DOHH2 (cell line): ENCODE measurements around the gene OR51A2.

Experiments used
- H3F3A ChIP-seq: fragments of 200-600 bp; sonication (generic), shearing (Covaris generic); 2 replicates; pipeline ENCODE4 v1.6.0; 2016; ENCODE audit warnings: antibody characterized with exemption, mild to moderate bottlenecking; ENCODE audit not compliant: control insufficient read depth, insufficient read depth
- H3K27ac ChIP-seq: fragments of 200-600 bp; sonication (generic); 2 replicates; pipeline ENCODE4 v1.5.1; 2014; ENCODE audit warnings: low read depth, mild to moderate bottlenecking, low read length, moderate library complexity
- H3K27me3 ChIP-seq: fragments of 200-600 bp; sonication (generic); 2 replicates; pipeline ENCODE4 v1.6.1; 2014; ENCODE audit warnings: mild to moderate bottlenecking, low read length, mixed read lengths; ENCODE audit not compliant: control insufficient read depth
- H3K36me3 ChIP-seq: fragments of 200-600 bp; sonication (generic); 2 replicates; pipeline ENCODE4 v1.6.1; 2014; ENCODE audit warnings: mild to moderate bottlenecking, low read length, moderate library complexity, mixed read lengths; ENCODE audit not compliant: control insufficient read depth
- H3K4me1 ChIP-seq: fragments of 200-600 bp; sonication (generic); 2 replicates; pipeline ENCODE4 v1.6.1; 2014; ENCODE audit warnings: mild to moderate bottlenecking, low read length, mixed read lengths; ENCODE audit not compliant: control insufficient read depth
- H3K4me2 ChIP-seq: fragments of 200-600 bp; sonication (generic); 2 replicates; pipeline ENCODE4 v1.6.0; 2014; ENCODE audit warnings: mild to moderate bottlenecking, low read length, moderate library complexity
- H3K4me3 ChIP-seq: fragments of 200-600 bp; sonication (generic); 2 replicates; pipeline ENCODE4 v1.5.1; 2014; ENCODE audit warnings: mild to moderate bottlenecking, low read length, mixed read lengths
- H3K79me2 ChIP-seq: fragments of 200-600 bp; sonication (generic); 2 replicates; pipeline ENCODE4 v1.6.1; 2014; ENCODE audit warnings: mild to moderate bottlenecking, low read length, mixed read lengths; ENCODE audit not compliant: control insufficient read depth
- H3K9me2 ChIP-seq: fragments of 200-600 bp; sonication (generic); replicated peaks from 2 replicates; pipeline ENCODE4 v1.6.1; 2014; ENCODE audit warnings: mild to moderate bottlenecking, low read length, mixed read lengths; ENCODE audit not compliant: control insufficient read depth
- H3K9me3 ChIP-seq: fragments of 200-600 bp; sonication (generic); 2 replicates; pipeline ENCODE4 v1.6.1; 2014; ENCODE audit warnings: antibody characterized with exemption, low read length, mixed read lengths; ENCODE audit not compliant: control insufficient read depth, insufficient read depth
- H4K20me1 ChIP-seq: fragments of 200-600 bp; sonication (generic); 2 replicates; pipeline ENCODE4 v1.6.0; 2014; ENCODE audit warnings: low read depth, mild to moderate bottlenecking, antibody characterized with exemption, low read length, moderate library complexity; ENCODE audit not compliant: control insufficient read depth, insufficient read depth
- CTCF ChIP-seq: fragments of 200-600 bp; sonication (generic); IDR thresholded peaks from one replicate; pipeline ENCODE4 v1.5.1; 2014; ENCODE audit warnings: antibody characterized with exemption, mild to moderate bottlenecking, low read depth, low read length; ENCODE audit not compliant: poor library complexity, severe bottlenecking
- EZH2phosphoT487 ChIP-seq: fragments of 200-600 bp; sonication (generic); IDR thresholded peaks from 2 replicates; pipeline ENCODE4 v1.6.1; 2017; ENCODE audit warnings: borderline replicate concordance, mild to moderate bottlenecking, antibody characterized with exemption, low read length, moderate library complexity, mixed read lengths

The OR51A2 gene

DNA sequence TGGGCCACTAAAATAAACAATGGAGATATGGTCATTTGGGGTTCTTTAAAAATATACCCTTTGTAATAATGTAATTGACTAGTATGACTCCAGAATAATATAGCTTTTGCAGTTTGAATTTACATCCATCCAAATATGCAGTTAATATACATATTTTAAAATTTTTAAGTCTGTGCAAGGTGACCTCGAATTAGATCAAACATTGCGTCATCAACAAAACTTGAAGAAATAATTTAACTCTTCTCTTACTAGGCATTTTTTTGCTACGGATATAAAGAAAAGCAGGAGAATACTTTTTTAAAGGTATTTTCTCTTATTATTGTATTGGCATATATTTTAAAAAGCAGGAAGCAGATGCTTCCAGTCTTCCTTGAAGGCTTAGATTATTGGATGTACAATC, 18.8 kb downstream of the OR51A2 start:
- H3K27ac ChIP-seq, result no peak overlapping the region
- TF ChIP-seq CTCF (no peak), EZH2phosphoT487 (no peak)
- H3K36me3 ChIP-seq, result no peaks in the 10 kb centered on the region
- H3K27me3 ChIP-seq, result no peaks in the 10 kb centered on the region
- H3K4me2 ChIP-seq, result no peak overlapping the region
- H3K79me2 ChIP-seq, result no peaks in the 10 kb centered on the region
- H3K9me2 ChIP-seq, result no peaks in the 10 kb centered on the region
- H3K4me1 ChIP-seq, result no peaks in the 10 kb centered on the region
- no peak overlapping the region for H3K4me3 ChIP-seq
- no peaks in the 10 kb centered on the region for H4K20me1 ChIP-seq
- H3K9me3 ChIP-seq, result no peaks in the 10 kb centered on the region
- H3F3A ChIP-seq, result no peaks in the 10 kb centered on the region

DNA sequence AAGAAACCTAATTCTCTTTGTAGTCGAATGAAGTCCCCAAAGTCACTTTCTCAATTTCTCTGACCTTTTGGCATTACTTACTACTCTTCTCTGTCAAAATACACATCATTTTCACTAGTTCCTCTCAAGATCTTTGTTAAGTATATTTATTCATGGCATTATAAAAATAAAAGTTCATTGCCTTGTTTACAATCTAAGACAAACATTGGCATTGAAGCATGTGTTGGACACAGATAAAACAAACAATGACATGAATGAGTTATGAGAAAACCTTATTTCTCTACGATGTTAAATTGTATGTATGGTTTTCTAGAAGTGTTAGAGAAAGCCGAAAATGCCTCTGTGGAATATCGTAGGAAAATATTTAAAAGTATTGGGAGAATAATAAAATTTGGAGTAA, 22.8 kb downstream of the OR51A2 start:
- TF ChIP-seq EZH2phosphoT487 (no peak), CTCF (no peak)
- Histone ChIP-seq H3K4me3 (no peak overlapping the region), H3K36me3 (no peaks in the 10 kb centered on the region), H3K9me3 (no peaks in the 10 kb centered on the region), H3K4me1 (no peaks in the 10 kb centered on the region), H3K79me2 (no peaks in the 10 kb centered on the region), H4K20me1 (no peaks in the 10 kb centered on the region), H3K27me3 (no peaks in the 10 kb centered on the region), H3K27ac (no peak overlapping the region), H3K9me2 (no peaks in the 10 kb centered on the region), H3K4me2 (no peak overlapping the region), H3F3A (no peaks in the 10 kb centered on the region)

DNA sequence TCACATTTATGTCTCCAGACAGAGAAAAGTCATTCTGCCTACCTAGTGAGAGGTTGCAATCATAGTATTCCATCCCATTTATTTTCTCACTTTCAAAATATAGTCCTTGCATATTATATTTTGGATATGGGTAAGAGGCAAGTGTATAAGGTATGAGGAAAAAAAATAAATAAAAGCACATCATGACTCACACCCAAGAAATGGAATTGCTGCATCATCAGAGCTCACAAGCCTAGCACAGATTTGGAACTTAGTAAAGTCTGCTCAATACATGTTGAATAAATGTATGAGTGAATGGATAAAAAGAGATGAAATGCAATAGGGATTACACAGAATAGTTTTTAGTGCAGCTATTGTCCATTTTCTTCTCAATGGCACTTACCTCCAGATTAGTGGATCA, 28.9 kb downstream of the OR51A2 start:
- TF ChIP-seq EZH2phosphoT487 (no peak), CTCF (no peak)
- Histone ChIP-seq H4K20me1 (no peaks in the 10 kb centered on the region), H3K27ac (no peak overlapping the region), H3F3A (no peaks in the 10 kb centered on the region), H3K4me2 (no peak overlapping the region), H3K9me2 (no peaks in the 10 kb centered on the region), H3K27me3 (no peaks in the 10 kb centered on the region), H3K36me3 (no peaks in the 10 kb centered on the region), H3K4me3 (no peak overlapping the region), H3K9me3 (no peaks in the 10 kb centered on the region), H3K79me2 (no peaks in the 10 kb centered on the region), H3K4me1 (no peaks in the 10 kb centered on the region)

DNA sequence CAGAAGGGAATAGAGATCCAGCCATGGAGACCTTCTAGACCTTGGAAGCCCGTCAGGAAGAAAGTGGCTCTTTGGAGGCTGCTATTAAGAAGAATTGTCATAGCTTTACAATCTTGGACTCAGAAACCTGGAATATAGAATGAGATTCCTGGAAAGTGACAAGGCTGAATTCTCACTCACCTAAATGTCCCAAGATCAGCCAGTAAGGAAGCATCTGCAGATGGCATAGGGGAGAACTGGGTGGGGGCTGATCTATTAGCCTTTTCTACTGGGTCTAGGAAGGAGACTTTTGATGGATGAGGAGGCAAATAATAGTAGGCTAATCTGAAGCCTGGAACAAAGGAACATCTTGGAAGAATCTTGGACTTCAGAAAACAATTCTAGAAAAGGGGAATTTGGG, 31.3 kb downstream of the OR51A2 start, which contains the start of gene OR51G1:
Gene OR51G1, minus strand, starts transcription at position 101 of the 400 bp plus-strand sequence. Its CDS starts 0 bp downstream, at position 101.
- Histone ChIP-seq H3F3A (no peaks in the 10 kb centered on the region), H3K9me2 (no peaks in the 10 kb centered on the region), H3K9me3 (no peaks in the 10 kb centered on the region)

More for the DNA sequence above, 31.3 kb downstream of the OR51A2 start, which contains the start of gene OR51G1:
- Histone ChIP-seq H3K27me3 (no peaks in the 10 kb centered on the region), H3K4me3 (no peak within 1 kb of the TSS), H3K4me2 (no peak within 1 kb of the TSS), H4K20me1 (no peaks in the 10 kb centered on the region), H3K4me1 (no peaks in the 10 kb centered on the region), H3K27ac (no peak within 1 kb of the TSS), H3K79me2 (no peaks in the 10 kb centered on the region), H3K36me3 (no peaks in the 10 kb centered on the region)
- no peak for TF ChIP-seq EZH2phosphoT487
